ENCODE data around the gene LTBP2. TPM values are rescaled to one million over a fixed set of nuclear protein-coding genes. Genes with fewer than 3 reads are reported as not detected.

The LTBP2 gene
- total RNA-seq, 1 experiment from 2014 or later: 1.5 TPM

DNA sequence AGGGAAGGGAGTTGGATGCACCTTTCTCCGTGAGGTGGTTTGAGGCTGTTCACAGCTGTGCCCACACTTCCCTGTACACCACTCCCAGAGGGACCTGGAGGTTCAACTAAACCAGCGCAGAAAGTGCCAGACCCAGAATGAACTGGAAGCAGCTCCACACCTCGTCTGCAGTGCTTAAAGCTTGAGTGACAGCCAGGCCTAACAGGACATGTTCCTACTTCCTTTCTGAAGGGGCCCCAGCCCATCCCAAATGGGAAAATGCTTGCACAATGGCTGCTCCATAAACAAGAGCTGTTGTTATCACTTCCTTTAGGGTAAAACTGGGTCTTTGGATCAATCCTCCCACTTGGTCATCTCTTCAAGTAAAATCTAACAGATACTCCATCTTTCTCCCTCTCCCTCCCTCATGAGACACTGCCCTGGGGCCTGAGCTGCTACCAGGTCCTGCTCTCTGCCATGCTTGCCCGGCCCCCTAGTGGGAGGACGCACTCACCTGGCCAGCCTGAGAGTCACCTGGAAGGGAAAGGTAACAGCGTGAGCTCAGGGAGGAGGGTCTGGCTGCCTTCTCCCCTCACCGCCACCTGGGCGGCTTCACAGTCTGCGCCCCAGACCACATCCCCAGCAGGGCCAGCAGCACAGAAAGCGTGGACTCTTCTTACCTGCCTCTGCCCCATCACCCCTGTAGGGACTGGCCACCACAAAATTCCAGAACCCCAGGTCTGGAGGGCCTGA, 85.0 kb downstream of the LTBP2 start:
- H3K27ac ChIP-seq (ENCODE audit: low read depth, low read length): no peak overlapping the region
- no TSS peak for BruUV-seq (replicated peaks)
- ChIA-PET POLR2A (interaction anchor here (0.6 kb wide), 1 partner anchor 9 kb away, joined by 3 read pairs; no protein-coding TSS in a partner anchor), RAD21 (ENCODE audit: low non-redundant PET in 1 of 2, low total read pairs in 2 of 2, uncharacterized antibody in 2 of 2, unreplicated experiment in 2 of 2) (no interaction called here), CTCF (interaction anchor here (1.5 to 2.2 kb wide), 2 partner anchors 10 to 34 kb away, joined by 3 to 5 read pairs; partner anchors contain the start of genes ISCA2 and NPC2)
- no peaks in the 10 kb centered on the region for H3K79me2 ChIP-seq (ENCODE audit: insufficient read depth, low read length)
- no peak overlapping the region for H2AFZ ChIP-seq (ENCODE audit: low read depth, low read length, poor library complexity, severe bottlenecking)
- no peak for ATAC-seq
- no peak overlapping the region for H3K4me2 ChIP-seq (ENCODE audit: low read length)
- peaks cover 10 to 23% of the 10 kb centered on the region in 2 experiments for H3K4me1 ChIP-seq (ENCODE audit: control insufficient read depth in 1 of 2, insufficient read depth in 2 of 2, low read length in 2 of 2)
- H3K9me3 ChIP-seq (ENCODE audit: control insufficient read depth in 1 of 2, insufficient read depth in 1 of 2, low read depth in 1 of 2, low read length in 2 of 2): no peaks in the 10 kb centered on the region
- DNase-seq (ENCODE audit: low read depth, low spot score): no peak
- no peaks in the 10 kb centered on the region for H4K20me1 ChIP-seq (ENCODE audit: insufficient read depth)
- H3K9ac ChIP-seq (ENCODE audit: low read length): no peak overlapping the region
- TF ChIP-seq SP1 (IDR thresholded peaks at IDR 0.05; ENCODE audit: low read depth): no peak
- TF ChIP-seq, protein P1, sequence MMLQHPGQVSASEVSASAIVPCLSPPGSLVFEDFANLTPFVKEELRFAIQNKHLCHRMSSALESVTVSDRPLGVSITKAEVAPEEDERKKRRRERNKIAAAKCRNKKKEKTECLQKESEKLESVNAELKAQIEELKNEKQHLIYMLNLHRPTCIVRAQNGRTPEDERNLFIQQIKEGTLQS (IDR thresholded peaks at IDR 0.05): no peak
- TF ChIP-seq, protein P2, sequence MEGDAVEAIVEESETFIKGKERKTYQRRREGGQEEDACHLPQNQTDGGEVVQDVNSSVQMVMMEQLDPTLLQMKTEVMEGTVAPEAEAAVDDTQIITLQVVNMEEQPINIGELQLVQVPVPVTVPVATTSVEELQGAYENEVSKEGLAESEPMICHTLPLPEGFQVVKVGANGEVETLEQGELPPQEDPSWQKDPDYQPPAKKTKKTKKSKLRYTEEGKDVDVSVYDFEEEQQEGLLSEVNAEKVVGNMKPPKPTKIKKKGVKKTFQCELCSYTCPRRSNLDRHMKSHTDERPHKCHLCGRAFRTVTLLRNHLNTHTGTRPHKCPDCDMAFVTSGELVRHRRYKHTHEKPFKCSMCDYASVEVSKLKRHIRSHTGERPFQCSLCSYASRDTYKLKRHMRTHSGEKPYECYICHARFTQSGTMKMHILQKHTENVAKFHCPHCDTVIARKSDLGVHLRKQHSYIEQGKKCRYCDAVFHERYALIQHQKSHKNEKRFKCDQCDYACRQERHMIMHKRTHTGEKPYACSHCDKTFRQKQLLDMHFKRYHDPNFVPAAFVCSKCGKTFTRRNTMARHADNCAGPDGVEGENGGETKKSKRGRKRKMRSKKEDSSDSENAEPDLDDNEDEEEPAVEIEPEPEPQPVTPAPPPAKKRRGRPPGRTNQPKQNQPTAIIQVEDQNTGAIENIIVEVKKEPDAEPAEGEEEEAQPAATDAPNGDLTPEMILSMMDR (IDR thresholded peaks at IDR 0.05 in 2 of 3, conservative IDR thresholded peaks at IDR 0.05 in 1 of 3; ENCODE audit: borderline replicate concordance in 1 of 3, insufficient read depth in 1 of 3, low read depth in 2 of 3, low read length in 2 of 3): peak in 2 of 3 experiments; percentile 25 to 32; a peak in 3 of 6 replicates
- intact Hi-C loops (cut with micrococcal nuclease): no loop called here
- no peaks in the 10 kb centered on the region for H3K36me3 ChIP-seq (ENCODE audit: control insufficient read depth in 1 of 2, insufficient read depth in 2 of 2, low read length in 2 of 2)
- no peak overlapping the region for H3K4me3 ChIP-seq (replicated peaks in 1 of 2; ENCODE audit: low read depth in 1 of 2, low read length in 2 of 2)
- H3K9me2 ChIP-seq (ENCODE audit: insufficient read depth): no peaks in the 10 kb centered on the region
- no peaks in the 10 kb centered on the region for H3K27me3 ChIP-seq (ENCODE audit: insufficient read depth, low read length)

DNA sequence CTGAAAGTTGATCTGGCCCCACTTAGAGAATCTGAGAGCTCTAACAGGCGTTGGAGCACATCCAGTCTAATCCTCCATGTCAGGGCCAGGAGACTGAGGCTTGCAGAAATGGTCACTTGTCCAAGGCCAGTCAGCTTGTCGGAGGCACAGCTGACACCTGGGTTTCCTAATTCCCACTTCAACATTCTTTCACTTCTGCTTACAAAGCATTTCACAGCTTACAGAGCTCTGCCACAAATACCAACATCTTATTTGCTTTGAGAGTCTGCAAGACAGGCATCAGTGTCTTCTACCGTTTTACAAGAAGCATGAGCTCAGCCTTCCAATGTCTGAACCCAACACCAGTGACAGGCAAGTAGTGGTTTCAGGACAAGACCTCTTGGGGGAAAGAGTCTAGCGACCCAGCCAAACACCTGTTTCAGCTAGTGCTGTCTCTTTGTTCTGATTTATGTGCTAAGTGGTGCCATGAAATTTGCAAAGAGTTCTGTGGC, 86.6 kb downstream of the LTBP2 start:
- Histone ChIP-seq H3K36me3 (ENCODE audit: control insufficient read depth in 1 of 2, insufficient read depth in 2 of 2, low read length in 2 of 2) (no peaks in the 10 kb centered on the region), H3K79me2 (ENCODE audit: insufficient read depth, low read length) (no peaks in the 10 kb centered on the region), H3K27me3 (ENCODE audit: insufficient read depth, low read length) (no peaks in the 10 kb centered on the region), H2AFZ (ENCODE audit: low read depth, low read length, poor library complexity, severe bottlenecking) (no peak overlapping the region), H3K27ac (ENCODE audit: low read depth, low read length) (no peak overlapping the region), H3K4me3 (replicated peaks in 1 of 2; ENCODE audit: low read depth in 1 of 2, low read length in 2 of 2) (no peak overlapping the region), H4K20me1 (ENCODE audit: insufficient read depth) (no peaks in the 10 kb centered on the region), H3K4me1 (ENCODE audit: control insufficient read depth in 1 of 2, insufficient read depth in 2 of 2, low read length in 2 of 2) (peaks cover 0 to 10% of the 10 kb centered on the region in 2 experiments; a peak in 1 of 4 replicates), H3K9me2 (ENCODE audit: insufficient read depth) (no peaks in the 10 kb centered on the region), H3K9ac (ENCODE audit: low read length) (no peak overlapping the region), H3K4me2 (ENCODE audit: low read length) (no peak overlapping the region), H3K9me3 (ENCODE audit: control insufficient read depth in 1 of 2, insufficient read depth in 1 of 2, low read depth in 1 of 2, low read length in 2 of 2) (no peaks in the 10 kb centered on the region)
- RAD21 ChIA-PET (ENCODE audit: low non-redundant PET in 1 of 2, low total read pairs in 2 of 2, uncharacterized antibody in 2 of 2, unreplicated experiment in 2 of 2): no interaction called here
- ATAC-seq: no peak
- POLR2A ChIA-PET: interaction anchor here (0.6 kb wide), 1 partner anchor 32 kb away, joined by 6 read pairs; the partner anchor contains the start of gene ISCA2
- DNase-seq (ENCODE audit: low read depth, low spot score): no peak
- CTCF ChIA-PET: no interaction called here
- intact Hi-C loops (cut with micrococcal nuclease): no loop called here
- no TSS peak for BruUV-seq (replicated peaks)
- TF ChIP-seq YY1 (IDR thresholded peaks at IDR 0.05; ENCODE audit: extremely low read depth, insufficient replicate concordance, low read depth, low read length) (no peak), FOSL1 (IDR thresholded peaks at IDR 0.05; ENCODE audit: low read depth) (no peak), CEBPB (IDR thresholded peaks at IDR 0.05; ENCODE audit: low read depth) (no peak), EZH2phosphoT487 (IDR thresholded peaks at IDR 0.05; ENCODE audit: borderline replicate concordance) (no peak), EZH2 (IDR thresholded peaks at IDR 0.05) (no peak), SRF (IDR thresholded peaks at IDR 0.05; ENCODE audit: low read depth) (no peak), SP1 (IDR thresholded peaks at IDR 0.05; ENCODE audit: low read depth) (no peak), JUND (IDR thresholded peaks at IDR 0.05) (no peak), ELF1 (IDR thresholded peaks at IDR 0.05; ENCODE audit: borderline replicate concordance, low read depth) (no peak), POLR2A (IDR thresholded peaks at IDR 0.05; ENCODE audit: borderline replicate concordance, extremely low read depth, insufficient read depth, insufficient read length) (no peak), CBX3 (IDR thresholded peaks at IDR 0.05; ENCODE audit: low read depth) (no peak)
- TF ChIP-seq, protein P2 (IDR thresholded peaks at IDR 0.05 in 2 of 3, conservative IDR thresholded peaks at IDR 0.05 in 1 of 3; ENCODE audit: borderline replicate concordance in 1 of 3, insufficient read depth in 1 of 3, low read depth in 2 of 3, low read length in 2 of 3): no peak
- TF ChIP-seq, protein P3, sequence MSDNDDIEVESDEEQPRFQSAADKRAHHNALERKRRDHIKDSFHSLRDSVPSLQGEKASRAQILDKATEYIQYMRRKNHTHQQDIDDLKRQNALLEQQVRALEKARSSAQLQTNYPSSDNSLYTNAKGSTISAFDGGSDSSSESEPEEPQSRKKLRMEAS (IDR thresholded peaks at IDR 0.05): no peak
